Osteoblast (primary cell): Measurements from ENCODE around the gene UQCC2. TPM values are rescaled to one million over a fixed set of nuclear protein-coding genes. Genes with fewer than 3 reads are reported as not detected.

Experiments
- DNase-seq: peaks from one replicate; pipeline ENCODE4 v3.0.0; 2011; ENCODE audit warnings: low spot score, mixed read lengths; ENCODE audit not compliant: insufficient read length; ENCODE audit errors: missing footprints
- H2AFZ ChIP-seq: 2 replicates; pipeline ENCODE4 v1.6.0; 2011; ENCODE audit warnings: mild to moderate bottlenecking, low read length
- H3K27ac ChIP-seq: 2 replicates; pipeline ENCODE4 v1.5.1; 2011; ENCODE audit warnings: mild to moderate bottlenecking, low read depth, low read length, moderate library complexity
- H3K27me3 ChIP-seq: 2 replicates; pipeline ENCODE4 v1.6.0; 2012; ENCODE audit warnings: mild to moderate bottlenecking, control low read depth, inconsistent platforms, low read length, moderate library complexity; ENCODE audit not compliant: insufficient read depth
- H3K36me3 ChIP-seq: 2 replicates; pipeline ENCODE4 v1.5.1; 2011; ENCODE audit warnings: mild to moderate bottlenecking, low read length, control low read depth, moderate library complexity; ENCODE audit not compliant: insufficient read depth
- H3K4me1 ChIP-seq: 2 replicates; pipeline ENCODE4 v1.5.1; 2011; ENCODE audit warnings: mild to moderate bottlenecking, low read length, control low read depth, moderate library complexity; ENCODE audit not compliant: insufficient read depth
- H3K4me2 ChIP-seq: 2 replicates; pipeline ENCODE4 v1.6.0; 2011; ENCODE audit warnings: mild to moderate bottlenecking, low read length; ENCODE audit not compliant: insufficient read depth
- H3K4me3 ChIP-seq: fragments of 200-600 bp; sonication (generic); 3 replicates; pipeline ENCODE4 v1.5.1; 2012; ENCODE audit warnings: mild to moderate bottlenecking, low read length, inconsistent platforms; ENCODE audit not compliant: insufficient read depth
- H3K79me2 ChIP-seq: 2 replicates; pipeline ENCODE4 v1.6.0; 2012; ENCODE audit warnings: mild to moderate bottlenecking, low read length, control low read depth, inconsistent platforms; ENCODE audit not compliant: insufficient read depth
- H3K9me3 ChIP-seq: 2 replicates; pipeline ENCODE4 v1.5.1; 2011; ENCODE audit warnings: low read depth, low read length, control low read depth
- H4K20me1 ChIP-seq: 2 replicates; pipeline ENCODE4 v1.6.0; 2012; ENCODE audit warnings: mild to moderate bottlenecking, low read length, control low read depth; ENCODE audit not compliant: insufficient read depth
- total RNA-seq: library from RNA; depleted of rRNA; stranded (reverse); fragments of >200 nt; gene quantifications from 2 replicates; pipeline ENCODE4 v1.2.3, GENCODE V29; 2012
- TF ChIP-seq, protein P1 (sequence below): IDR thresholded peaks from 2 replicates; pipeline ENCODE4 v1.5.1; 2011; ENCODE audit warnings: mild to moderate bottlenecking, low read depth, low read length, moderate library complexity; ENCODE audit errors: extremely low read depth

UQCC2 gene
- total RNA-seq, 1 donor = 15.2 TPM

- Histone ChIP-seq H2AFZ (no peak overlapping the region), H3K79me2 (no peaks in the 10 kb centered on the region), H3K9me3 (no peaks in the 10 kb centered on the region), H3K27me3 (no peaks in the 10 kb centered on the region), H3K36me3 (peaks cover 31% of the 10 kb centered on the region), H3K27ac (no peak overlapping the region), H4K20me1 (no peaks in the 10 kb centered on the region), H3K4me3 (no peak overlapping the region), H3K4me1 (peaks cover 26% of the 10 kb centered on the region), H3K4me2 (no peak overlapping the region)
- peak; percentile 67 for DNase-seq
- TF ChIP-seq, protein P1, sequence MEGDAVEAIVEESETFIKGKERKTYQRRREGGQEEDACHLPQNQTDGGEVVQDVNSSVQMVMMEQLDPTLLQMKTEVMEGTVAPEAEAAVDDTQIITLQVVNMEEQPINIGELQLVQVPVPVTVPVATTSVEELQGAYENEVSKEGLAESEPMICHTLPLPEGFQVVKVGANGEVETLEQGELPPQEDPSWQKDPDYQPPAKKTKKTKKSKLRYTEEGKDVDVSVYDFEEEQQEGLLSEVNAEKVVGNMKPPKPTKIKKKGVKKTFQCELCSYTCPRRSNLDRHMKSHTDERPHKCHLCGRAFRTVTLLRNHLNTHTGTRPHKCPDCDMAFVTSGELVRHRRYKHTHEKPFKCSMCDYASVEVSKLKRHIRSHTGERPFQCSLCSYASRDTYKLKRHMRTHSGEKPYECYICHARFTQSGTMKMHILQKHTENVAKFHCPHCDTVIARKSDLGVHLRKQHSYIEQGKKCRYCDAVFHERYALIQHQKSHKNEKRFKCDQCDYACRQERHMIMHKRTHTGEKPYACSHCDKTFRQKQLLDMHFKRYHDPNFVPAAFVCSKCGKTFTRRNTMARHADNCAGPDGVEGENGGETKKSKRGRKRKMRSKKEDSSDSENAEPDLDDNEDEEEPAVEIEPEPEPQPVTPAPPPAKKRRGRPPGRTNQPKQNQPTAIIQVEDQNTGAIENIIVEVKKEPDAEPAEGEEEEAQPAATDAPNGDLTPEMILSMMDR = no peak
Measured at GRCh38 chr6:33678932-33679490, 32.5 kb downstream of the UQCC2 start.

DNA sequence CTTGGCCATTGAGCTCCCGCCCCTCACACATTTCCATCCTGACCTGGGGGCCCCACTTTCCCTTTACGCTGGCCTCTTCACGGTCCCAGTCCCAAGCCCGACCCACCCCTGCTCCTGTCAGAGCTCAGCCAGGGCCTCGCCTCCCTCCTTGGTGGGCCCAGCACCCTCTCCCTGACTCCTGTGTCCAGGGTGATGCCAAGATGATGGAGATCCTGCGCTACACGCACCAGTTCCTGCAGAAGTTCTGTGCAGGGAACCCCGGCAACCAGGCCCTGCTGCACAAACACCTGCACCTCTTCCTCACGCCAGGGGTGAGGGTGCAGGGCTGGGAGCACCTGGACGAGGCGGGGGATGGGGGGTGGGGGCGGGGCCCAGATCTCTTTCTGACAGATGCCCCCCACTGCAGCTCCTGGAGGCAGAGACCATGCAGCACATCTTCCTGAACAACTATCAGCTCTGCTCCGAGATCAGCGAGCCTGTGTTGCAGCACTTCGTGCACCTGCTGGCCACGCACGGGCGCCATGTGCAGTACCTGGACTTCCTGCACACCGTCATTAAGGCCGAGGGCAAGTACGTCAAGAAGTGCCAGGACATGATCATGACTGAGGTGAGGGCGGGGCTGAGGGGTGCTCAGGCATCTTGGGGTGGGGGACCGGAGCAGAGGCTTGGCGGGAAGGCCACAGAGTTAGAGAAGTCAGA is 33.1 kb downstream of the UQCC2 start:
- Histone ChIP-seq H3K9me3 (no peaks in the 10 kb centered on the region), H3K4me1 (peaks cover 30% of the 10 kb centered on the region), H4K20me1 (no peaks in the 10 kb centered on the region), H2AFZ (no peak overlapping the region), H3K79me2 (no peaks in the 10 kb centered on the region), H3K4me2 (no peak overlapping the region), H3K27ac (no peak overlapping the region), H3K4me3 (no peak overlapping the region), H3K36me3 (peaks cover 34% of the 10 kb centered on the region), H3K27me3 (no peaks in the 10 kb centered on the region)
- DNase-seq = peak; percentile 34
- TF ChIP-seq, protein P1 = no peak

DNA sequence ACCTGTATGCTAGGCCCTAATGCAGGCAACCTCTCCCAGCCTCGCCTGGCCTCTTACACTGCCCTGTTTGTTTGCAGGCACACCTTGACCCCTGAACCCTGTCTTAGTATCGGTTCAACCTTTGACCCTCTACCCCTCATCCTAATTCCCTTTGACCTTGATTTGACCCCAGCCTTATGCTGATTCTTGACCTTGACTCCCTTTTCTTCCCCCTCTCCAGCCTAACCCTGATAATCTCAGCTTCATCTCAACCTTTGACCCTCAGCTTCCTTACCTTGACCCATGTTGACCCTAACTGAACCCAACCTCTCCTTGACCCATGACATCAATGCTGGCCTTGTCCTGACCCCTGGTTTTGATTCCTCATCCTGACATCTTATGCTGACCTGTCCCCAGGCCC is 33.8 kb downstream of the UQCC2 start:
- TF ChIP-seq, protein P1 = no peak
- H3K9me3 ChIP-seq = no peaks in the 10 kb centered on the region
- H2AFZ ChIP-seq = no peak overlapping the region
- no peak overlapping the region for H3K4me3 ChIP-seq
- H3K27ac ChIP-seq = no peak overlapping the region
- H3K27me3 ChIP-seq = no peaks in the 10 kb centered on the region
- DNase-seq = no peak
- no peak overlapping the region for H3K4me2 ChIP-seq
- peaks cover 34% of the 10 kb centered on the region for H3K36me3 ChIP-seq
- H4K20me1 ChIP-seq = no peaks in the 10 kb centered on the region
- H3K4me1 ChIP-seq = peaks cover 37% of the 10 kb centered on the region
- no peaks in the 10 kb centered on the region for H3K79me2 ChIP-seq

DNA sequence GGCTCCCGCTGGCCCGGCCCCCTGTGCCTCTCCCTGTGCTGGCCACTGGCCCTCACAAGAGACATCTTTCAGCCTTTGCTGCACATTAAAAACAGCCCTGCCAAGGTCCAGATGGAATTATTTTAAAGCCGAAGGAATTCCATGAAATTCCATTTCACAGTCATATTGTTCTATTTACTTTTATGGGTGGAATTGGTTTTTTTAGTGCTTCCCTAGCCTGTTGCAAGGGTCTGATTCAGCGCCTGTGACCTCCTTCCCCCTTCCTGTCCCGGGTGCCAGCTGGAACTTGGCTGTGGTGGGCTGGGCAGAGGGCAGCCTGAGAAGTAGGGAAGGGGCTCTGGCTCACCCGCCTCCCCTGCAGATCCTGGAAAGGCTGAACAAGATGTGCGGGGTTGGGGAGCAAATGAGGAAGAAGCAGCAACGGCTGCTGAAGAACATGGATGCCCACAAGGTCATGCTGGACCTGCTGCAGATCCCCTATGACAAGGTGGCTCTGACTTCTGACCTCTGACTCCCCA is 34.3 kb downstream of the UQCC2 start:
- Histone ChIP-seq H4K20me1 (no peaks in the 10 kb centered on the region), H2AFZ (no peak overlapping the region), H3K4me3 (no peak overlapping the region), H3K27ac (peak overlapping the region; percentile 40), H3K27me3 (no peaks in the 10 kb centered on the region), H3K79me2 (no peaks in the 10 kb centered on the region), H3K36me3 (peaks cover 30% of the 10 kb centered on the region), H3K4me1 (peaks cover 40% of the 10 kb centered on the region), H3K4me2 (peak overlapping the region; percentile 24), H3K9me3 (no peaks in the 10 kb centered on the region)
- peak; percentile 94 for DNase-seq
- TF ChIP-seq, protein P1 = no peak
